ENCODE measurements around the gene SUSD4.

SUSD4 gene

DNA sequence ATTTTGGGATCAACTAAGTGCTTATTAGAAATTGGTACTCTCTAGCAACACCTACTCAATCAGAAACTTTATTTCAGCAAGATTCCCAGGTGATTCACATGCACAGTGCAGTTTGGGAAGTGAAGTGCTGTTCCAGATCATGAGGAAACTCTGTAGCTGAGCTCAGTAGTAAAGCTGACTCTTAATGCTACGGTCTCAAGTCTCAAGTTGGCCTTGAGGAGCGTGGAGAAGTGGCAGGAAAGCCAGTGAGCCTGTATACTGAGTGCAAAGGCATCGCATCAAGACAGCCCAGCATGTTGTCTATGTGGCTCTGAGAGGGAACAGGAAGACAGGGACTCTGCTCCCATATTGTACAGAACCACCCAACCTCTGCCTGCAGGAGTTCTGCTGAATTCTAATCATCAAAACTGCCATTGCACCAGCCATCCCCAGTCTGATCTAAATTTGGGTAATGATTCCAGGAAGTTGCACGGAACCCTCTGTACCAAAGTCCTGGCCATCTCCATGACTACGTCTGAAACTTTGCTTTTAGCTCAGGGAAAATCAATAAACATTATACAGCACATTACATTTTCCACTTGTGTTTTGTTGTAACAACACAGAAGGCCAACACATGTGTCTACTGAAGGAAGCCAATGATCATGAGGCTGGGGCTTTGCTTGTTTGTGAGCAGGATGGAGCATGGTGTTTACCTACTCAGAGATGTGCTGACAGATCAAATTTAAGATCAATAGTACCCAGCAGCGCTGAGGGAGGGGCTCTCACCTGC, 115.8 kb downstream of the SUSD4 start:
- no peak for DNase-seq

DNA sequence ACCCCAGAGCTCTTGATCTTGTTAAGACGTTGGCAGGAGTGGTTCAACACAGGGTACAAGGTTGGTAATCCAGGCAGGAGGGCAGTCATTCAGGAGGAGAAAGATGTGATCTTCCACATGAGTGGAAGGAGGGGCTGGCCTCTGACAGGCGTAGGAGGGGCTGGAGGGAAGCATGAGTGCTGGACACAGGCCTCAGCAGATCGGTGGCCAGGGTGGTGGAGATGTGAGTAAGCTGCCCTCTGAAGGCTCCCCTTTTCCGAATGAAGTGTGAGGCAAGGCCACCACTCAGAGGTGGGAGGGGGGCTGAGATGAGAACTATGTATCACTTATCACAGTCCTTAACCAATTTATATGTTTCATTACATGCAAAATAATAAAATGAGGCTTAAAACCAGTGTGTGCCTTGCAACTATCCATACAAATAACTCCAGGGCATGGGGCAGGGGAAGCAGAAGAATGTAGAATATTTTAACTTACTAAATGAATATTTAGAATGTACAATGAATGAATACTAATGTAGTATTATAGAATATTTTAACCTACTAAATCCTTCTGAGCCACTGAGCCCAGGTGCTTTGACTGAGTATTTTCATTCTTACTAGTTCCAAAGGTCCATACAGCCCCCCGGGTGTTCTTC, 117.4 kb downstream of the SUSD4 start:
- DNase-seq, result no peak

DNA sequence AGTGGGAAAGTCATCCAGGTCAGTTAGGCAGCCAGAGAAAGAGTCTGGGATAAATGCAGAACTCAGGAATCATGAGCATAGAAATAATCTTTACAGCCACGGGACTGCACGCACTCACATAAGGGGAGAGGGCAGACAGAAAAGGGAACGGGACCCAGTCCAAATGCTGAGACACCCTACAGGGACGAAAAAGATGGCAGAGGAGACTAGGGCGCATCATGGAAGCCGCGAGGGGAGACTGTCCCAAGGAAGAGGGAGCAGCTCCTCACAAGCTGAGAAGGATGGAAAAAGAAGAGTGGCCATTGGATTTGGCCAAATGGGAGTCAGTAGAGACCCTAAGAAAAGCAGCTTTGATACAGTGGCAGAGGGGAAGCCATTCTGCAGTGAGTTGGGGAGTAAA, 118.0 kb downstream of the SUSD4 start:
- DNase-seq, result no peak

DNA sequence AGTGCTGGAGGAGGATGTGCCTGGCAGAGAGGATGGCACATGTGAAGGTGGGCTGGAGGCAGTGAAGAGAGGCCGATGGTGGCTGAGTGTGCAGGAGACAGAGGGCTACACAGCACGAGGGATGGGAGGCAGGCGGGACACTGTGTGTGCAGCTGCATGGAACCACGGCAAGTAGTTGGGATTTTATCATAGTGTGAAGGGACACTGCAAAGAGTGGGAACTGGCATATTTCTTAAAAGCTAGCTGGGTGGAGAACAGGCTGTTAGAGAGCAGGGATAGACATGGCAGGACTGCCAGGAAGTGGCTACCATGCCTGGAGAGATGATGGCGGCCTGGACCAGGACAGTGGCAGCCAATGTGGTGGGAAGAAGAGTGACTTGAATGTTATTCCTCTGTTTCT, 118.6 kb downstream of the SUSD4 start:
- no peak for DNase-seq

DNA sequence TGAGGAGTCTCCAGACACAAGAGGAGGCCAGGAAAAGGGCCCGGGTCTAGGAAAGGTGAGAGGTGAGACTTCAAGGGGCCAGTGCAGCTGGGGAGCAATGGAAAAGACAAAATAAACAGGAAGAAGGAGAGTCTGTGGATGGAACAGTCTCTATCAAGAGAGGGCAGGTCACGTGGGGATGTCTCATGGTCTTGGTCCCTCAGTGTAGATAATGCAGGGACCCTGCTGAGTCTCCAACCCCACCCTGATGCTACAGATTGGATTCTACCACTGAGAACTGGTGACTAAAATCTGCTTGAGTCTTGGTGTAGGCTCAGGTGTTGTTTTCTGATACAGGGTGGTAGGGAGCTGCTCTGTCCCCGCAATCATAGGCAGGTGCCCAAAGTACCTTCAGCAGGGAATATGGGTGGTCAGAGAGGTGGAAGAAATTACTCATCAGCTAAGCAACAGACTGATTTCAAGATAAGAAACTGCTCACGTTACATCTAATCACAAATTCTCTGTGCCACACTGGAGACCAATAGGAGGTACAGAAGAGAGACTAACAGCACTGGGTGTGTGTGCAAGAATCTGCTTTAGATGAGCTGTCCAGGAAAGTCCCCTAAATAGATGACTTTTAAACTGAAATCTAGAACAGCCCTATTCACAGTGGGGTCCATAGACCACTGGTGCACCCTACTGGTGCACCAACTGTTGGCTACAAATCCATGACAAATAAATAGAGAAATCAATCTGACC, 119.4 kb downstream of the SUSD4 start:
- DNase-seq, result no peak

DNA sequence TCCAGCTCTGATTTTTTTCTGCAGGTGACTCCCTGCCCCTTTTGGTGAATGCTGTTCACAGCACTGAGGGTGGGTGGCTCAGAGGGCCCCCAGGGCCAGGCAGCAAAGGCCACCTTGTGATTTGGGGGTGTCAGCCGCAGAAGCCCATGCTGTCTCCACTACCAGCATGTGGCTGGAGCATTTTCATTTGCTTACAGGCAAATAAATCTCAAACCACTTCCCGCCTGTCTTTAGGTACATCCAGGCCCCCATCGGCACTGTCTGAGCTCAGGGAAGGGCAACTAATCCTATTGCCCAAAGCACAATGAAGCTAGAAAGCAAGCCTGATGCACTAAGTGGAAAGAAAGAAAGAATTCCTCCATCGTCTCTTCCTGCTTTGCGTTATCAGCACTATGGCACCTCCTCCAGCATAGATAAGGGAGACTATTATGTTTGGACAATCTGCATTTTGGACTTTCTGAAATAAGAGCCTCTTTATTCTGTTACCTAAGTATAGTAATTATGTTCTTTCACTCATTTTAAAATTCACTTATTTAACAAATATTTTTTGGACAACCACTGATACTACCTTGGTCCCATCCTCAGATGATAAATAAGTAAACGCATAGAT, 120.4 kb downstream of the SUSD4 start:
- DNase-seq, result no peak

DNA sequence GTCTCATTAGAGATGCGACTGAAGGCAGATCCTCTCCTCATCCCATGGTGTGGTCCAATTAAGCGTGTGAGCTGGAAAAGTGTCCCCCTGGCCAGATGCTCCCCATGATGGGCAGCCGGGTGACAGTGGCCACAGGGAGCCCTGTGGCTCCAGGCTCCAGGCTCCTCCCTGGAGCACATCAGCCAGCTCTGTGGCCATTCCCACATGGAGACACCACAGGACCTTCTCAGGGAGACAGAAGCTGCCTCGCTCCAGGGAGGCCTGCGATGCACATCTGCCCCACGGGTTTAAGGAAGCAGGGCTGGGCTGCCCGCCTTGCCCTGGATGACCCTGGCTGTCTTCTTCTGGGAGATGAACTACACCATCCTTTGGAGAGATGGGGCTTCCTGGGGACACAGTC, 121.0 kb downstream of the SUSD4 start:
- no peak for DNase-seq

DNA sequence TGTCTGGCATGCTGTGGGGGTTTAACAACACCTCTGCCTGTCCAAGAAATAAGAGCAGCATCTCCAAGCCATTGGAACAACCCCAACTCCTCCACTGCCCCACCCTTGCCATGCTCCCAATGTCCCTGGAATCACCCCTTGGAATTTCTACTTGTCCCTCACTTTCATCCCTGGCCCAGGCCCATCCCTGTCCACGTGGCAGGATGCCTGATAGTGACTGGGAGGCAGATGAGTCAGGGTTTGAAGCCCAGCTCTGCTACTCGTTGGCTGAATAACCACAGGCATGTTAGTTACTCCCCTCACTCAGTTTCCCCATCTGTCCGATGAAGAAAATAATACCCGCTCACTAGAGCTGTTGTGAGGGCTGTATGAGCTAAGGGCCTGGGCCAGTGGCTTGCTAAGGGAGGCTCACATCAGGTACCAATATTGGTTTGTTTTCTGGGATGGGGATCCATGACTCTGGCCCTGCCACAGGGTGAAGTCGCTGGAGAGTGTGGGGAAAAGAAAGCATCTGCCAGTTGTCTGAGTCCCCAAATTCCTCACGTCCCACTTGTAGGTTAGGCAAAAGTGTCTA, 121.5 kb downstream of the SUSD4 start:
- DNase-seq, result no peak

DNA sequence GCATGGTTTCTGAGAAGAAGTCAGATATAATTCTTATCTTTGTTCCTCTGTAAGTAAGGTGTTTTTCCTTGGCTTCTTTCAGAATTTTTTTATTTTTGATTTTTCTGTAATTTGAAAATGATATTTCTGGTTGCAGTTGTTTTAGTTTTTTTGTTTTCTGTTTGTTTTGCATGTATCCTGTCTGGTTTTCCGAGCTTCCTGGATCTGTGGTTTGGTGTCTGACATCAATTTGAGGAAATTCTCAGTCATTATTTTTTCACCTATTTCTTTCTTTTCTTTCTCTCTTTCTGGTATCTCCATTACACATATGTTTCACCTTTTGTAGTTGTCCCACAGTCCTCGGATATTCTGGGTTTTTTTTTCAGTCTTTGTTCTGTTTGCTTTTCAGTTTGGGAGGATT, 123.9 kb downstream of the SUSD4 start:
- no peak for DNase-seq

DNA sequence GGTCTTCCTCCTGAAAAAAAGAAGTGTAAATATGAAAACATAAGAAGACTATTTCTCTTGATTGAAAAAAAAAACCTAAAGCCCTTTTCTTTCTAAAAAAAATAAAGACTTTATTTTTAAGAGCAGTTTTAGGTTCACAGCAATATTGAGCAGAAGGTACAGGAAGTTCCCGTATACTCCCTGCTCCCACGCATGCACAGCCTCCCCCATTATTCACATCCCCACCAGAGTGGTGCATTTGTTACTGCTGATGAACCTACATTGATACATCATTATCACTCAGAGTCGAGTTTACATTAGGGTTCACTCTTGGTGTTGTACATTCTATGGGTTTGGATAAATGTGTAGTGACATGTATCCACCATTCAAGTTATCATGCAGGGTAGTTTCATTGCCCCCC, 128.9 kb downstream of the SUSD4 start:
- DNase-seq, result no peak

DNA sequence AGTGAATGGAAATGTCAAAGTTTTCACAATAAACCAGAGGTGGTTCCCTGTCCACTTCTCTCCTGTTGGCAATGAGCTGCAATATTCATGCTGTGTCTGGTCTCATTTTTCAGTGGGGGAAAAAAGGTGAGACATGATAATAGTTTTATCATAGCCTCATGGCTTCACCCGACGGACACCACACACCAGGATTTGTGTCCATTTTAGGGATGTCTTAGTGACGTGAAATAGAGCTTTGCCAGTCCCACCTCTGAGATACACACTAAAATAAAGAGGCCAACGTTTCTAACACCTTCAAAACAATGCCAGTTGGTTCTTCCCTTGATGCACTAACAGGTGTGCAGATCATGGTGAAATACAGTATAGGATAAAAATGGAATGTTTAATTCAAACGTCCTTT, 129.4 kb downstream of the SUSD4 start:
- no peak for DNase-seq

DNA sequence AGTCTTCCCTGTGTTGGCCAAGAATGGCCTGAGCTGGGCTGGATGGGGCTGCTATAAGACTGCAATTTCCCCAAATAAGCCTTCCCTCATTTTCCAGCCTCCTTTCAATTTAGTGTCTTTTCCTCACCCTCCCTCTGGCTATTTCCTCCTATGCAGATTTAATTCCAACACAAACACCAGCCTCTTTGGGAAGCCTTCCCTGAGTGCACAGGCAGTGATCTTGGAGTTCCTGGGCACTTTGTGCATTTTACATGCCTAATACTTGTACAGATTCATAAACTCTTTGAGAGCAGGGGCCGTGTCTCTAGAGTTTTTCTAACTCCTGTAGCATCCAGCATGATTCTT, 129.8 kb downstream of the SUSD4 start:
- DNase-seq, result no peak

DNA sequence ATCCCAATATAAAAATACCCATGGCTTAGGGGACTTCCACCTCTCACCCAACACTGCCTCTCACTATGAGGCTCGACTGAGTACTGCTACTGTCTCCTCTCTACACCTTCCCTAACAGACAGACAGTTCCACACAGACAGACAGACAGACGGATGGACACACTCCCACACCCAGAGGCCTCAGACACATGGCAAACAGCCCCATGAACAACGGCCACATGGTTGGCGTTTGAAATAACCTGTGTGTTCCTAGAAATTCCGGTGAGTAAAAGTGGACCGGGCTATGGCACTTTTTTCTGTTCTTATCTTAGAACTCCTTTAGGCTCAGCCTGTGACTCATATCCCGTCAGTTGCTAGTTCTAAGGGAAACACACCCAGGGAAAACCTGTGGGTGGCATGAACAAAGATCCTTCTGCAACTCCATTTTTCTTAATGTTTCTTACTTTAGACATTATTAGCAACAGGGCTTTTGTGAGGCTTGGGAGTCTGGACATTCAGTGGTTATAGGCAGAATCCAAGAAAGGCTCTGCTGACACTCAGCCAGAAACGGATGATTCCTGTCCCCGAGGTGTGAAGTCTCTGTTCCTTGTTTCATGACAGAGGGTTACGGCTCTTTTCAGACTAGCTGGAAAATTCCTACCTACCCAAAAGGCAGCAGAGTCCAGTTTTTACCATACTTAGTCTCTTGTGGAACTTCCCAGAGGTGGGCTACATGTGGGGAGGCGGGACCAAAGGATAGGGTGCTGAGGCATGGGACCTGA, 130.4 kb downstream of the SUSD4 start:
- no peak for DNase-seq

DNA sequence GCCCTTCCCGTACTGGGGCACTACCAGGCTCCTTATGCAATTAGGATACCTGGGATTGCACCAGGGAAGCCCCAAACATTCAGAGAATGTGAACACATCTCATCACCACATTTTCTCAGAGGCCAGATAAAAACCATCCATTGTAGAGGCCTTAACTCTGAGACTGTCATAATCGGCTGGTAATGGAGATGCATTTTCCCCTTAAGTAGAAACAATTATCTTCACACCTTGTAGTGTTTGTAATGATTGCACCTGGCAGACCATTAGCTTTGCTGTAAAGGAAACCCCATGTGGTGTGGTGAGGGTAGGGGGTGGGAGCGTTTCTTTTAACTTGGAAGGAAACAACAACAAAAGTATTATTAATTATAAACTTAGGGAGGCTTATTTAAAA, 131.0 kb downstream of the SUSD4 start:
- DNase-seq, result no peak

DNA sequence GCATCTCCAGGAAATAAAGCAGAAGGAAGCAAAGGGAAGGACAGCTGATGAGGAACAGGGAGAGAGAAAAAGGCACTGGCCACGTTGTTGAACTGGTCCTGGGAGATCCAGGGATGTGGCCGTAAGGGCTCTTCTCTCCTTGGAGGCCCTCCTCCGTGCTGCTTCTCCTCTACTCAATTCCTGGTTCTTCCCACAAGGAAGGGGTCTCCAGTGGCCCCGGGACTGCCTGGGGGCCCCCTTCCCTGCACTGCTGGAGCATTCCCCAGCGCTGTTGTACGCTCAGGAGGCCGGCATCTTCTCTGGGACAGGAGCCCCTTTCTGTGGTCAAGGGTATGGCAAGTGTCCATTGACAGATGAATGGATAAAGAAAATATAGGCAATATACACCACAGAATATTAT, 132.4 kb downstream of the SUSD4 start:
- no peak for DNase-seq

DNA sequence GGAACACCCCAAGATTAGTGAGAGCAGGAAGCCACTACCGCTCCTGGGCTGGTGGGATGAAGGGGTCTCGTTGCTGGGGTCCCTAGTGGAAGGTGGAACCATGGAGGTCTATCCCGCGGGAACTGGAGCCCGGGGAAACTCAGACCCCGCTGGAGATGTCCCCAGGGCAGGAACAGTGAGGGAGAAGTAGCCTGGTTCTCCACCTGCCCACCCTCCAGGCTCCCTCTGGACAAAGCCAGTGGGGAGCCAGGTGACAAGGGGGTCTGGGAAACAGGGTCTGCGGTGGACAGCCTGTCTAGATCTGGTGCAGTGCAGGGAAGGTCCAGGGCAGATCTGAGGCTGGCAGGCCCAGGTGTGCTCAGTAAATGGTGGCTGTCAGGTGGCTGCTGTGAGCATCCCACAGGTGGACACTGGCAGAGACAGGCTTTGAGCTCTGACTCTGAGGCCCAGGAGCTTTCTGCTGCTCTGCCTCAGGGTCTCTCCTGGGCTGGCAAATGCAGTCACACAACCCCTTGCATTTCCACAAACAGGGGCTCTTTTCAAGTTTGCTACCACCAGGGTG, 132.9 kb downstream of the SUSD4 start:
- DNase-seq, result no peak

DNA sequence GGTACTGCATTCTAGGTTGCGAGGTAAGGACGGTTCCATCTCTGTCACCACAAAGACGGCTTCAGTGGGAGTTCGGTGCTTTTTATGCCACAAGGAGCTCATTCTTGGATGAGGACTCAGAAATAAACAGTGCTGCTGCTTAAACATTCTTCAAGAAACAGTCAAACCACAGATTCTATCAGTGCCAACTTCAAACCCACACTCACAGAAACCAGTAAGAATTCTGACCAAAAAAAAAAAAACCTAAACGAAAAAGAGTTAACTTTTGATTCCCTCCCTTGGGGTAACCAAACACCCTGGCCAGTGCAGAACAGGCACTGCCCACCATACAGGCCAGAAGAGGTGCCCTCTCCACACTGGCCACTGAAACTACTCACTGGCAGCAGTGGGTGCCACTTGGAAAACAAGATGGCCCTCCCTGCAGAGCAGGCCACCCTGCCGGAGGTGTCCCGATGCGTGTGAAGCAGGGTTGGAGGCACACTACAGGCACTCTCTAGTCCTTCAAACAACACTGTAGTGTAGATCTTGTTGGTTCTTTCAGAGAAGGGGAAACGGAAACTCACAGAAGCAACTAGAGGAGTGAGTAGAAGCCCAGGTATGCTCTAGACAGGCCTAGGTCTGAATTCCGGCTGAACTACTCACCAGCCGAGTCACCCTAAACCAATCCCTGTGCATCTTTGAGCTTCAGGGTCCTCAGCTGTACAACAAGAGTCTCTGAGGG, 133.7 kb downstream of the SUSD4 start:
- DNase-seq, result no peak

DNA sequence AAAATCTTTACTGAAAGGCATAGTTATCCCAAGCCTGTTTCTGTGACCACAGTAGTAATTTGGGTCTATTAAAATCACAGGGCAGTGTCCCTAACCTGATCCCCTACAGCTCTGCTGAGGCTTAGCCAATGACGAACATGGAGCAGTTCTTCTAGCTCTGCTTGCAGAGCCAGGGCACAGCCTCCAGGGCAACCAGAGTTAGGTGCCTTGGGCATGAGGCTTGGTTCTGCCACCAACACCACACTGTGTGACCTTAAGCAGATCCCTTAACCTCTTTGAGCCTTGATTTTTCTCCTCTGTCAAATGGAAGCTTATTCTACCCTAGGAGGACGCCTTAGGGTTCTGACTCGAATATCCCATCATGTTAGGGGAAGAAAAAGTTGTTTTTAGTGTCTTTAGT, 134.2 kb downstream of the SUSD4 start:
- DNase-seq, result no peak

DNA sequence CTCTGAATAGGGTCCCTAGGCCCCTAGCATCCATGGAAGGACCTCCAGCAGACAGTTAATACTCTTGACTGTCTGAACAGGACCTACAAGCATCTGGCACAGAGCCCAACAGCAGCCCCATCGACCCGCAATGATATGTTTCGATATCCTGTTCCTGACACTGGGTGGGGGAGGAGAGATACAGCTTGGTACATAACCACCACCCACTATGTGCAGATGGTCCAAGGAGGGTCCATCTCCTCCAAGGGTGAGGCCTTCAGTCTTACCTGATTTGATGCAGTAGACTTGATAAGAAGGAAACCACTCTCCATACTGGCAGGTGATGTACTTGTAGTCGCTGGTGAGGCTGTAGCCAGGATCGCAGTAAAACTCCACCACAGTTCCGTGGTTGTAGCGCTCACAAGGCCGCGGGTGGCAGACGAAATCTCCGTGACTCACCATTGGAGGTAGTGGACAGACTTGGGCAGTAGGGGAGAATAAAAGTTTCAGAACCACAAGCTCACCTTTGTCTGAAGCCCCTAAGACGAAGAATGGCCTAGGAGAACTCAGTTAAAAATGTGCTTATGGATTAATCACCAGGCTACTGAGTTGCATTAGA, 134.9 kb downstream of the SUSD4 start:
- no peak for DNase-seq

DNA sequence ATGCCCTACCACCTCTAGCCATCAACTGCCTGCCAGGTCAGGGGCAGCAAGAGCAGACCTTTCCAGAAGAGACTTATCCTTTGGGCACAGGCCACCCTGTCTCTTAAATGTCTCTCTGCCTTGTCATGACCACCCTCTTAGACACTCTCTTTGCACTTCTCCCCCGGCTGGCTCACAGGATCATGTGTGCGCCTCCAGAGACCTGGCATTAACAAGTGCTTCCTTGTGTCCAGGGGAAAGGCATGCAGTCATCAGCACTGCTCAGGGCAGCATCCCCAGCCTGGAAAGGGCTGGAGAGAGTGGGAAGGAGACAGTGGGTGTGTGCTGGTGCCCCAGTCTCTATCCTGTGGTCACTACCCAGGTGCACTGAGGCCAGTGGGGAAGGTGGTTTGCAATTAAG, 135.8 kb downstream of the SUSD4 start:
- DNase-seq, result no peak

DNA sequence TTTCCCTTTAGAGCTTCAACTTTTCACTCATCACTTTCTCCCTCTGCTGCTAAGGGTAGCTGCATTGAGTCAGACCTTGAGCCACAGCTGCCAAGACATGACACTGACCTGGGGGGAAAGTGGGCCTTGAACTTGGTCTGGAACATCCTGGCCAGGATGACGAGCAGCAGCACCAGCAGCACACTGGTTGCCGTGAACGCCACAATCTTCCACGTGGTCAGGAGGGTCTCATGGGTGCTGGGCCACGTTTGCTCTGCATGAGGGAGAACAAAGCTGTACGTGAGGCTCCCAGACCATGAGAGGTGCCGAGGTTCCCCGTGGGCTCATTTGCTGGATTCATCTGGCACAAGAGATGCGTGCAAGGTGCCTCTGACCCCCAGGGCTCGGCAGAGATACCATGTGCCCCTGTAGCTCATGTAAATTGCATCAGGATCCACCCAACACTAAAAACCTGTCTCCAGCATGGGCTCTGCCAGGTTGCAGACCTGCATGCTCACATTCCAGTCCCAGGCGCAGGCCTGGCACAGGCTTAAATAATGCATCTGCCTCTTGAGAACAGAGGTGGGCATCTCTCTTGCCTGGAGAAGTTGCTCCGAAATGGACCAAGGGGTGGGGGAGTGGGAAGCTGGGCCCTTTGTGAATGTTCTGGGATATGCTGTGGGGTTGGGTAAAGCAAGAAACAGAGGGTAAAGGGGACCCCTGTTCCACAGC, 136.3 kb downstream of the SUSD4 start:
- no peak for DNase-seq

Data from CD4-positive, alpha-beta T cell treated with Interferon gamma for 1 hour (primary cell).